Measurements from ENCODE around the gene KCNMB4. TPM values are rescaled to one million over a fixed set of nuclear protein-coding genes. Genes with fewer than 3 reads are reported as not detected.

KCNMB4 gene
- total RNA-seq, 1 experiment from 2014 or later, result 3.0 TPM

DNA sequence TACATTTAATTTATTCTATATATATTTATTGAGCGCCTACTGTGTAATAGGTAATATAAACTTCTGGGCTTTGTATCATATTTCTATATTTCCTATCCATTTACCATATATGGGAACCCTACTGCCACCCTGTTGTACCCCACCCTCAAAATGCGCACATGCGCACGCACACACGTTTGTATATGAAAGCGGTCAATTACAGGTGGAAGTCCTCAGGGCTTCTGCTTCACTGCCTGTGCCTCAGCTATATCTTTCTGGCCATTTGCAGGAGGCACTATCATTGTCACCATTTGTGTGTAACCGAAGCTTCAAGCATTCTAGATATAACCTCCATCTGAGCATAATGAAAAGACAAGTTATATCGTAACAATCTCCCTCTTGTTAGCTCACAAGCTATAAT lies 31.3 kb upstream of the KCNMB4 start:
- intact Hi-C loops (cut with micrococcal nuclease), result no loop called here
- TF ChIP-seq EZH2phosphoT487 (IDR thresholded peaks at IDR 0.05; ENCODE audit: borderline replicate concordance, low read length) (no peak), EZH2 (IDR thresholded peaks at IDR 0.05; ENCODE audit: low read length, unreplicated experiment) (no peak)
- TF ChIP-seq, protein P1, sequence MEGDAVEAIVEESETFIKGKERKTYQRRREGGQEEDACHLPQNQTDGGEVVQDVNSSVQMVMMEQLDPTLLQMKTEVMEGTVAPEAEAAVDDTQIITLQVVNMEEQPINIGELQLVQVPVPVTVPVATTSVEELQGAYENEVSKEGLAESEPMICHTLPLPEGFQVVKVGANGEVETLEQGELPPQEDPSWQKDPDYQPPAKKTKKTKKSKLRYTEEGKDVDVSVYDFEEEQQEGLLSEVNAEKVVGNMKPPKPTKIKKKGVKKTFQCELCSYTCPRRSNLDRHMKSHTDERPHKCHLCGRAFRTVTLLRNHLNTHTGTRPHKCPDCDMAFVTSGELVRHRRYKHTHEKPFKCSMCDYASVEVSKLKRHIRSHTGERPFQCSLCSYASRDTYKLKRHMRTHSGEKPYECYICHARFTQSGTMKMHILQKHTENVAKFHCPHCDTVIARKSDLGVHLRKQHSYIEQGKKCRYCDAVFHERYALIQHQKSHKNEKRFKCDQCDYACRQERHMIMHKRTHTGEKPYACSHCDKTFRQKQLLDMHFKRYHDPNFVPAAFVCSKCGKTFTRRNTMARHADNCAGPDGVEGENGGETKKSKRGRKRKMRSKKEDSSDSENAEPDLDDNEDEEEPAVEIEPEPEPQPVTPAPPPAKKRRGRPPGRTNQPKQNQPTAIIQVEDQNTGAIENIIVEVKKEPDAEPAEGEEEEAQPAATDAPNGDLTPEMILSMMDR (conservative IDR thresholded peaks at IDR 0.05; ENCODE audit: low read depth, low read length), result no peak
- H3K9ac ChIP-seq (ENCODE audit: low read length), result no peak overlapping the region

DNA sequence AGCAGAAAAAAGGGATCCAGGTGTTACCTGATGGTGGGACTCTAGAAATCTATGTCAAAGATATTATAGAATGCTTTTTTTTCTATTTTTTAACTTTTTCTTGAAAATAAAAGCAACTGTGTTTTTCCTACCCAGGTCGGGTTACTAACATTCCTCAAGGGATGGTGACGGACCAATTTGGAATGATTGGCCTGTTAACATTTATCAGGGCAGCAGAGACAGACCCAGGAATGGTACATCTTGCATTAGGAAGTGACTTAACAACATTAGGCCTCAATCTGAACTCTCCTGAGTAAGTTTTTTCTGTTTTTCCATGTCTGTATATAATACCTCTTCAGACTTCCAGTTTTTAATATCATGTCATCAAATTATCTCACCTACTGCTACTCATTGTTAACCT lies 27.6 kb upstream of the KCNMB4 start:
- Histone ChIP-seq H3K4me1 (ENCODE audit: insufficient read depth, low read length) (no peaks in the 10 kb centered on the region), H3K9me2 (replicated peaks; ENCODE audit: low read length) (no peaks in the 10 kb centered on the region), H3K27ac (ENCODE audit: low read length) (no peak overlapping the region), H4K20me1 (ENCODE audit: low read length) (no peaks in the 10 kb centered on the region), H3K27me3 (ENCODE audit: low read length) (no peaks in the 10 kb centered on the region), H2AFZ (ENCODE audit: low read length) (no peak overlapping the region), H3F3A (ENCODE audit: low read length, unreplicated experiment) (no peaks in the 10 kb centered on the region), H3K9me3 (ENCODE audit: low read length) (no peaks in the 10 kb centered on the region), H3K36me3 (ENCODE audit: low read depth, low read length) (peaks cover 42% of the 10 kb centered on the region; the same call in 1 of the 2 replicates), H3K9ac (ENCODE audit: low read length) (no peak overlapping the region), H3K4me2 (ENCODE audit: low read length) (no peak overlapping the region), H3K79me2 (ENCODE audit: low read length) (no peaks in the 10 kb centered on the region), H3K4me3 (ENCODE audit: low read length) (no peak overlapping the region)
- DNase-seq (no peak), ATAC-seq (no peak)
- POLR2A ChIA-PET (ENCODE audit: unreplicated experiment), result no interaction called here
- no TSS peak for BruUV-seq (replicated peaks)
- intact Hi-C loops (cut with micrococcal nuclease), result no loop called here
- TF ChIP-seq, protein P1 (conservative IDR thresholded peaks at IDR 0.05; ENCODE audit: low read depth, low read length), result no peak
- TF ChIP-seq EZH2 (IDR thresholded peaks at IDR 0.05; ENCODE audit: low read length, unreplicated experiment) (no peak), EZH2phosphoT487 (IDR thresholded peaks at IDR 0.05; ENCODE audit: borderline replicate concordance, low read length) (no peak)
- CTCF ChIA-PET, result no interaction called here

More for the DNA sequence above, 31.3 kb upstream of the KCNMB4 start:
- H3K4me1 ChIP-seq (ENCODE audit: insufficient read depth, low read length), result 0 out of 2 replicates have a peak, but pooled peaks cover 5% of the 10 kb centered on the region
- H3K79me2 ChIP-seq (ENCODE audit: low read length), result no peaks in the 10 kb centered on the region
- ChIA-PET CTCF (no interaction called here), POLR2A (ENCODE audit: unreplicated experiment) (no interaction called here)
- H3K27me3 ChIP-seq (ENCODE audit: low read length), result no peaks in the 10 kb centered on the region
- no peaks in the 10 kb centered on the region for H4K20me1 ChIP-seq (ENCODE audit: low read length)
- no peaks in the 10 kb centered on the region for H3K9me2 ChIP-seq (replicated peaks; ENCODE audit: low read length)
- no TSS peak for BruUV-seq (replicated peaks)
- H3K36me3 ChIP-seq (ENCODE audit: low read depth, low read length), result peaks cover 30% of the 10 kb centered on the region; the same call in 1 of the 2 replicates
- no peak overlapping the region for H2AFZ ChIP-seq (ENCODE audit: low read length)
- no peak overlapping the region for H3K4me3 ChIP-seq (ENCODE audit: low read length)
- no peak overlapping the region for H3K4me2 ChIP-seq (ENCODE audit: low read length)
- no peak for DNase-seq
- no peaks in the 10 kb centered on the region for H3F3A ChIP-seq (ENCODE audit: low read length, unreplicated experiment)
- ATAC-seq, result no peak
- H3K27ac ChIP-seq (ENCODE audit: low read length), result no peak overlapping the region
- H3K9me3 ChIP-seq (ENCODE audit: low read length), result no peaks in the 10 kb centered on the region

DNA sequence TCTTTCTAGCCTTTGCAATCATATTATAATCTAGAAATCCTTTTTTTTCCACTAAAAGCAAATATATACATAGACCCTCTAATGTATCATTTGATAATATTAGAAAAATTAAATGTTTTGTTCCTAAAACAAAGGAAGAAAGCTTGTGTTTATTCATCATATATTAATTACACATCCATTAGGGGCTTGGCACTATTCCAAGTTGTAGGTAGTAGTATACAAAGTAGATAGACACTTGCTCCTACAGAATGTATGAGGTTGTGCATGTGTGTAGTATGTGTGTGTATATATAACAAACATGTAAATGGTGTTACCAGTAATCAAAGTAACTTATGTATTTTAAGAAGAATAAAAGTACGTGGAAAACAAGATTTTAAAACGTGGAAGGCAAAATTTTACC lies 15.0 kb upstream of the KCNMB4 start:
- Histone ChIP-seq H3K4me1 (ENCODE audit: insufficient read depth, low read length) (no peaks in the 10 kb centered on the region), H2AFZ (ENCODE audit: low read length) (no peak overlapping the region), H3K27ac (ENCODE audit: low read length) (no peak overlapping the region), H3K9ac (ENCODE audit: low read length) (no peak overlapping the region), H3K4me2 (ENCODE audit: low read length) (no peak overlapping the region), H3K9me3 (ENCODE audit: low read length) (no peaks in the 10 kb centered on the region), H3K9me2 (replicated peaks; ENCODE audit: low read length) (no peaks in the 10 kb centered on the region), H3K4me3 (ENCODE audit: low read length) (no peak overlapping the region), H3K36me3 (ENCODE audit: low read depth, low read length) (peaks cover 22% of the 10 kb centered on the region), H3F3A (ENCODE audit: low read length, unreplicated experiment) (no peaks in the 10 kb centered on the region), H3K79me2 (ENCODE audit: low read length) (no peaks in the 10 kb centered on the region), H4K20me1 (ENCODE audit: low read length) (no peaks in the 10 kb centered on the region), H3K27me3 (ENCODE audit: low read length) (no peaks in the 10 kb centered on the region)
- CTCF ChIA-PET, result no interaction called here
- no peak for ATAC-seq
- no TSS peak for BruUV-seq (replicated peaks)
- TF ChIP-seq EZH2phosphoT487 (IDR thresholded peaks at IDR 0.05; ENCODE audit: borderline replicate concordance, low read length) (no peak), EZH2 (IDR thresholded peaks at IDR 0.05; ENCODE audit: low read length, unreplicated experiment) (no peak)
- TF ChIP-seq, protein P1 (conservative IDR thresholded peaks at IDR 0.05; ENCODE audit: low read depth, low read length), result no peak
- DNase-seq, result no peak
- POLR2A ChIA-PET (ENCODE audit: unreplicated experiment), result no interaction called here
- intact Hi-C loops (cut with micrococcal nuclease), result no loop called here

All from PC-3 (cell line).